Gastroesophageal sphincter (tissue), 4 donors: ENCODE results near the gene SATB2. TPM values are rescaled to one million over a fixed set of nuclear protein-coding genes. Genes with fewer than 3 reads are reported as not detected.

Experiments used
- ATAC-seq: fragments of 150-250 bp; one replicate; pipeline ENCODE4 v1.9.1; 2016; ENCODE audit warnings: mild to moderate bottlenecking, moderate library complexity
- H3K27ac ChIP-seq, 4 donors: fragments of 200-600 bp; sonication (generic) in 3 of 4; 1 replicate in 3 of 4; 2 replicates in 1 of 4; pipeline ENCODE4 v1.5.1; 2016 to 2019
- H3K27me3 ChIP-seq: fragments of 200-600 bp; sonication (generic); one replicate; pipeline ENCODE4 v1.5.1; 2019
- H3K36me3 ChIP-seq, 2 donors: fragments of 200-600 bp; sonication (generic); one replicate each; pipeline ENCODE4 v1.5.1; 2019; ENCODE audit warnings: control low read depth in 1 of 2
- H3K4me1 ChIP-seq, 3 donors: fragments of 200-600 bp; sonication (generic); 1 replicate in 2 of 3; 2 replicates in 1 of 3; pipeline ENCODE4 v1.5.1; 2016 to 2019; ENCODE audit warnings: control low read depth in 2 of 3
- H3K4me3 ChIP-seq, 2 donors: fragments of 200-600 bp; sonication (generic); one replicate each; pipeline ENCODE4 v1.5.1; 2019; ENCODE audit warnings: mild to moderate bottlenecking in 1 of 2, moderate library complexity in 1 of 2
- H3K9me3 ChIP-seq, 3 donors: fragments of 200-600 bp; sonication (generic); one replicate each; pipeline ENCODE4 v1.5.1; 2017 to 2019; ENCODE audit warnings: control low read depth in 2 of 3
- CTCF ChIP-seq, 4 experiments: fragments of 200-600 bp in 2 of 4; fragments of 450-650 bp in 2 of 4; sonication (generic) in 1 of 4; IDR thresholded peaks; one replicate each; pipeline ENCODE4 v1.5.1; 2017 to 2019; ENCODE audit warnings: antibody characterized with exemption in 4 of 4, mild to moderate bottlenecking in 2 of 4, moderate library complexity in 2 of 4
- EP300 ChIP-seq: sonication (generic); formaldehyde crosslinking; IDR thresholded peaks from one replicate; pipeline ENCODE4 v1.6.1; 2017; ENCODE audit warnings: antibody characterized with exemption, mild to moderate bottlenecking
- POLR2A ChIP-seq, 2 donors: fragments of 450-650 bp; IDR thresholded peaks; one replicate each; pipeline ENCODE4 v1.6.1; 2017; ENCODE audit warnings: antibody characterized with exemption in 2 of 2, mild to moderate bottlenecking in 2 of 2, moderate library complexity in 1 of 2
- POLR2AphosphoS5 ChIP-seq: sonication (generic); formaldehyde crosslinking; IDR thresholded peaks from one replicate; pipeline ENCODE4 v1.6.1; 2017; ENCODE audit warnings: antibody characterized with exemption
- WGBS, 2 donors: methylation state at CpG; one replicate each; pipeline ENCODE4 v1.1.5; 2018; ENCODE audit warnings: low coverage in 1 of 2; 5-methylcytosine and 5-hydroxymethylcytosine counted together
- total RNA-seq, 4 donors: library from RNA; depleted of rRNA; stranded (reverse); fragments of >200 nt; gene quantifications; one replicate each; pipeline ENCODE4 v1.1.0, GENCODE V29; 2016

Gene SATB2
- total RNA-seq, 4 donors from 2014 or later, result 2.2 to 6.7 (median 3.4) TPM

- TF ChIP-seq POLR2AphosphoS5 (no peak), CTCF (IDR thresholded peaks at IDR 0.05) (no peak), POLR2A (IDR thresholded peaks at IDR 0.05) (no peak)
- H3K4me1 ChIP-seq, result no peaks in the 10 kb centered on the region
- peaks cover 0 to 22% (median 0%) of the 10 kb centered on the region in 3 donors for H3K9me3 ChIP-seq
- no peak for ATAC-seq
- no peak overlapping the region for H3K4me3 ChIP-seq
- no peaks in the 10 kb centered on the region for H3K36me3 ChIP-seq
- no peaks in the 10 kb centered on the region for H3K27me3 ChIP-seq
- no peak overlapping the region for H3K27ac ChIP-seq
- whole genome bisulfite sequencing, 2 donors, result 70 to 89% methylated on average over 2 of the region's 2 CpGs
Observed at GRCh38 chr2:199259671-199260070, 198.1 kb downstream of the SATB2 start.

GRCh38 chr2:199258291-199258690, 199.4 kb downstream of the SATB2 start:
- Histone ChIP-seq H3K4me3 (no peak overlapping the region), H3K27ac (no peak overlapping the region), H3K27me3 (no peaks in the 10 kb centered on the region), H3K4me1 (no peaks in the 10 kb centered on the region), H3K9me3 (peaks cover 0 to 16% (median 0%) of the 10 kb centered on the region in 3 donors), H3K36me3 (no peaks in the 10 kb centered on the region)
- TF ChIP-seq EP300 (no peak), POLR2A (IDR thresholded peaks at IDR 0.05) (no peak), CTCF (IDR thresholded peaks at IDR 0.05) (no peak), POLR2AphosphoS5 (no peak)
- ATAC-seq, result no peak

- H3K27me3 ChIP-seq, result no peaks in the 10 kb centered on the region
- H3K4me1 ChIP-seq, result no peaks in the 10 kb centered on the region
- no peak overlapping the region for H3K4me3 ChIP-seq
- 40 to 77% methylated on average over 1 to 7 of the region's 7 CpGs for WGBS, 2 donors
- H3K36me3 ChIP-seq, result no peaks in the 10 kb centered on the region
- TF ChIP-seq POLR2AphosphoS5, result no peak
- TF ChIP-seq EP300, result no peak
- TF ChIP-seq POLR2A (IDR thresholded peaks at IDR 0.05), result no peak
- no peak for TF ChIP-seq CTCF (IDR thresholded peaks at IDR 0.05)
- peaks cover 0 to 9% (median 0%) of the 10 kb centered on the region in 3 donors for H3K9me3 ChIP-seq
- H3K27ac ChIP-seq, result no peak overlapping the region
- ATAC-seq, result no peak
Observed at GRCh38 chr2:199257261-199258224, 200.2 kb downstream of the SATB2 start.

- H3K27ac ChIP-seq, result no peak overlapping the region
- no peaks in the 10 kb centered on the region for H3K4me1 ChIP-seq
- no peak overlapping the region for H3K4me3 ChIP-seq
- H3K9me3 ChIP-seq, result peaks cover 0 to 17% (median 0%) of the 10 kb centered on the region in 3 donors
- no peak for TF ChIP-seq EP300
- no peak for TF ChIP-seq POLR2A (IDR thresholded peaks at IDR 0.05)
- TF ChIP-seq CTCF (IDR thresholded peaks at IDR 0.05), result no peak
- no peak for TF ChIP-seq POLR2AphosphoS5
- no peak for ATAC-seq
- H3K27me3 ChIP-seq, result no peaks in the 10 kb centered on the region
- WGBS, 2 donors, result 50 to 82% methylated on average over 1 to 2 of the region's 3 CpGs
- no peaks in the 10 kb centered on the region for H3K36me3 ChIP-seq
Observed at GRCh38 chr2:199230091-199230490, 227.6 kb downstream of the SATB2 start.
